KMS-11 (cell line): ENCODE data around the gene ACVR1.

ENCODE experiments used
- H2AFZ ChIP-seq: fragments of 200-600 bp; sonication (generic); 2 replicates; pipeline ENCODE4 v1.6.1; 2016; ENCODE audit warnings: antibody characterized with exemption, mixed run types, low read depth
- H3K27ac ChIP-seq: fragments of 200-600 bp; sonication (generic); 2 replicates; pipeline ENCODE4 v1.6.1; 2016; ENCODE audit warnings: mild to moderate bottlenecking, mixed run types
- H3K27me3 ChIP-seq: fragments of 200-600 bp; sonication (generic); 2 replicates; pipeline ENCODE4 v1.6.1; 2017; ENCODE audit warnings: mild to moderate bottlenecking, low read depth, mixed run types, moderate library complexity; ENCODE audit not compliant: insufficient read depth
- H3K36me3 ChIP-seq: fragments of 200-600 bp; sonication (generic); 2 replicates; pipeline ENCODE4 v1.6.1; 2017; ENCODE audit warnings: mild to moderate bottlenecking, mixed run types; ENCODE audit not compliant: insufficient read depth
- H3K4me1 ChIP-seq: fragments of 200-600 bp; sonication (generic); 2 replicates; pipeline ENCODE4 v1.6.1; 2016; ENCODE audit warnings: mild to moderate bottlenecking, low read depth, mixed run types; ENCODE audit not compliant: poor library complexity, severe bottlenecking
- H3K4me2 ChIP-seq: fragments of 200-600 bp; sonication (generic); 2 replicates; pipeline ENCODE4 v1.7.0; 2016; ENCODE audit warnings: mild to moderate bottlenecking, mixed run types
- H3K4me3 ChIP-seq: fragments of 200-600 bp; sonication (generic); IDR thresholded peaks from 2 replicates; pipeline ENCODE4 v1.6.1; 2017; ENCODE audit warnings: low read depth, low read length, mixed read lengths; ENCODE audit not compliant: insufficient read depth
- H3K79me2 ChIP-seq: fragments of 200-600 bp; sonication (generic); 2 replicates; pipeline ENCODE4 v1.6.1; 2016; ENCODE audit warnings: low read depth, mixed run types; ENCODE audit not compliant: insufficient read depth
- H3K9ac ChIP-seq: fragments of 200-600 bp; sonication (generic); 2 replicates; pipeline ENCODE4 v1.6.1; 2016; ENCODE audit warnings: mild to moderate bottlenecking, mixed run types
- H4K20me1 ChIP-seq: fragments of 200-600 bp; sonication (generic); 2 replicates; pipeline ENCODE4 v1.6.1; 2016; ENCODE audit warnings: mild to moderate bottlenecking, mixed run types; ENCODE audit not compliant: insufficient read depth
- TF ChIP-seq, protein P1 (sequence below): fragments of 200-600 bp; sonication (generic); conservative IDR thresholded peaks from 2 replicates; pipeline ENCODE4 v1.6.1; 2017; ENCODE audit warnings: low read depth, mild to moderate bottlenecking, antibody characterized with exemption, low read length, moderate library complexity, mixed read lengths

The ACVR1 gene

DNA sequence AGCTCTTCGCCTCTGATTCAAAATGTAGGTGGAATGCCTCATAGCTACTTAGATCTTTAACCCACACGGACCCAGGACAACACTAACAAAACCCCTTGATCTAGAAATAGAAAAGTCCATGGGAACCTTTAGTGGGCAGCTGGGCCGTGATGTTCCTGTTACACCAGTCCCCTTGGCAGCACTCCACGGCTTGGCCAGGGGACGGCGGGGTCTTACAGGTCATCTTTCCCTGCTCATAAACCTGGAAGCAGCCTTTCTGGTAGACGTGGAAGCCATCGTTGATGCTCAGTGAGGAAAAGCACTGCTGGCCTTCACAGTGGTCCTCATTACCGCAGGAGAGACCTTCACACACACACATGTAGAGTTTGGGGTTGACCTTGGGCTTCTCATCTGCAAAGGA, 95.9 kb downstream of the ACVR1 start:
- Histone ChIP-seq H3K9ac (no peak overlapping the region), H4K20me1 (no peaks in the 10 kb centered on the region), H3K4me1 (peaks cover 7% of the 10 kb centered on the region), H3K79me2 (no peaks in the 10 kb centered on the region), H3K27ac (no peak overlapping the region), H3K4me2 (no peak overlapping the region), H3K36me3 (no peaks in the 10 kb centered on the region), H3K4me3 (no peak overlapping the region), H3K27me3 (no peaks in the 10 kb centered on the region), H2AFZ (no peak overlapping the region)
- TF ChIP-seq, protein P1, sequence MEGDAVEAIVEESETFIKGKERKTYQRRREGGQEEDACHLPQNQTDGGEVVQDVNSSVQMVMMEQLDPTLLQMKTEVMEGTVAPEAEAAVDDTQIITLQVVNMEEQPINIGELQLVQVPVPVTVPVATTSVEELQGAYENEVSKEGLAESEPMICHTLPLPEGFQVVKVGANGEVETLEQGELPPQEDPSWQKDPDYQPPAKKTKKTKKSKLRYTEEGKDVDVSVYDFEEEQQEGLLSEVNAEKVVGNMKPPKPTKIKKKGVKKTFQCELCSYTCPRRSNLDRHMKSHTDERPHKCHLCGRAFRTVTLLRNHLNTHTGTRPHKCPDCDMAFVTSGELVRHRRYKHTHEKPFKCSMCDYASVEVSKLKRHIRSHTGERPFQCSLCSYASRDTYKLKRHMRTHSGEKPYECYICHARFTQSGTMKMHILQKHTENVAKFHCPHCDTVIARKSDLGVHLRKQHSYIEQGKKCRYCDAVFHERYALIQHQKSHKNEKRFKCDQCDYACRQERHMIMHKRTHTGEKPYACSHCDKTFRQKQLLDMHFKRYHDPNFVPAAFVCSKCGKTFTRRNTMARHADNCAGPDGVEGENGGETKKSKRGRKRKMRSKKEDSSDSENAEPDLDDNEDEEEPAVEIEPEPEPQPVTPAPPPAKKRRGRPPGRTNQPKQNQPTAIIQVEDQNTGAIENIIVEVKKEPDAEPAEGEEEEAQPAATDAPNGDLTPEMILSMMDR, result no peak

- Histone ChIP-seq H2AFZ (no peak overlapping the region), H3K79me2 (no peaks in the 10 kb centered on the region), H3K4me2 (no peak overlapping the region), H3K9ac (no peak overlapping the region), H3K36me3 (no peaks in the 10 kb centered on the region), H3K27ac (no peak overlapping the region), H4K20me1 (no peaks in the 10 kb centered on the region), H3K27me3 (no peaks in the 10 kb centered on the region), H3K4me1 (peaks cover 7% of the 10 kb centered on the region), H3K4me3 (no peak overlapping the region)
- TF ChIP-seq, protein P1, result no peak
These were observed 96.3 kb downstream of the ACVR1 start for GRCh38 chr2:157779794-157780193.

DNA sequence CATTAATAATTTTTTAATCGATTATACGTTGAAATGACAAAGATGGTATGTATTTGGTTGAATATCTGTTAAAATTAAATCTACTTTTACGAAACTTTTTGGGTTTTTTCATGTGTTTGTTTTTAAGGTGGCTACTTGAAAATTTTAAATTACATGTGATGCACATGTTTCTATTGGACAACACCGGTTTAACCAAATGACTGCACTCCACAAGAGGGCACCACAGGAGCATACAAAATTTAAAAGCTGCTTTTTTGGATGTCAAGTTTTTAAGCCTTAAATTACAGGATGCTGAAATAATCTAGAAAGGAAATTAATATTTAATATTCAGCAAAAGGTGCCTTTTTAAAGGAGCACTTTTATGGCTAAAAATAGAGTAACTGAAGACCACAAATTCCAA, 98.7 kb downstream of the ACVR1 start:
- no peak overlapping the region for H3K4me3 ChIP-seq
- H3K9ac ChIP-seq, result no peak overlapping the region
- H3K4me2 ChIP-seq, result no peak overlapping the region
- no peak overlapping the region for H3K27ac ChIP-seq
- no peaks in the 10 kb centered on the region for H3K36me3 ChIP-seq
- no peaks in the 10 kb centered on the region for H3K27me3 ChIP-seq
- TF ChIP-seq, protein P1, result peak; percentile 87
- H4K20me1 ChIP-seq, result no peaks in the 10 kb centered on the region
- peaks cover 5% of the 10 kb centered on the region for H3K4me1 ChIP-seq
- no peaks in the 10 kb centered on the region for H3K79me2 ChIP-seq
- no peak overlapping the region for H2AFZ ChIP-seq

DNA sequence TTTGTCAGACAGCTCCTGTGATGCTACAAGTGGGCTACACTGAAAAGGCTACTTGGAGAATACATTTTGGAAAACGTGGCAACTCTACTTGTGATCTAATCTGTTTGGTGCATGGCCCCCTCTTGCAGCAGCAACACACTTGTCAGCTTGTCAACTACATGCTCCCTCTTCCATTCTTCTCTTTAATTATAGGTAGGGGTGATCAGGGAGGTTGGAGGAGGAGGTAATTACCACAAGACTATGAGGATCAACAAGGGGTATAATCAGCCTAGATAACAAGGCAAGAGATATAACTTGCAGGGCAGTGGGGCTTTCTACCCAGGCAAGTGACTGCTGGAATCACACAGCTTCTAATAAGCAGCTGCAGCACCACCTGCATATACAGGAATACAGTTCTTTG, 104.9 kb downstream of the ACVR1 start:
- Histone ChIP-seq H3K36me3 (no peaks in the 10 kb centered on the region), H3K4me3 (no peak overlapping the region), H3K4me1 (no peaks in the 10 kb centered on the region), H4K20me1 (no peaks in the 10 kb centered on the region), H3K27me3 (no peaks in the 10 kb centered on the region), H2AFZ (no peak overlapping the region), H3K9ac (no peak overlapping the region), H3K79me2 (no peaks in the 10 kb centered on the region), H3K27ac (no peak overlapping the region), H3K4me2 (no peak overlapping the region)
- TF ChIP-seq, protein P1, result no peak
